Chondrocyte (in vitro differentiated cells): ENCODE data around the gene EYS. TPM values are rescaled to one million over a fixed set of nuclear protein-coding genes. Genes with fewer than 3 reads are reported as not detected.

Experiments used
- DNase-seq: peaks from one replicate; pipeline ENCODE4 v3.0.0; 2021; ENCODE audit warnings: mixed read lengths, low spot score
- H3K27ac Mint-ChIP-seq: one replicate; pipeline ENCODE4 v1.8.0; 2021; ENCODE audit warnings: mild to moderate bottlenecking, moderate library complexity, mixed read lengths; ENCODE audit not compliant: unreplicated experiment
- H3K27me3 Mint-ChIP-seq: 2 replicates; pipeline ENCODE4 v1.8.0; 2021; ENCODE audit warnings: low read depth, mixed read lengths
- H3K36me3 Mint-ChIP-seq: 2 replicates; pipeline ENCODE4 v1.8.0; 2021; ENCODE audit warnings: low read depth, mixed read lengths
- H3K4me1 Mint-ChIP-seq: 2 replicates; pipeline ENCODE4 v1.8.0; 2021; ENCODE audit warnings: low read depth, mild to moderate bottlenecking, mixed read lengths
- H3K4me3 Mint-ChIP-seq: one replicate; pipeline ENCODE4 v1.8.0; 2021; ENCODE audit warnings: mild to moderate bottlenecking, moderate library complexity, mixed read lengths; ENCODE audit not compliant: unreplicated experiment
- H3K9me3 Mint-ChIP-seq: 2 replicates; pipeline ENCODE4 v1.8.0; 2021; ENCODE audit warnings: low read depth, mixed read lengths
- CTCF ChIP-seq: fragments of 200-600 bp; sonication (generic); IDR thresholded peaks from 2 replicates; pipeline ENCODE4 v1.5.0; 2021; ENCODE audit warnings: antibody characterized with exemption, mild to moderate bottlenecking, moderate library complexity
- total RNA-seq: library from RNA; stranded (reverse); gene quantifications from 3 replicates; pipeline ENCODE4 v1.2.1, GENCODE V29; 2021

Gene EYS
- total RNA-seq, 1 donor from 2014 or later: not detected

- TF ChIP-seq CTCF: no peak
- H3K4me3 Mint-ChIP-seq: no peak overlapping the region
- H3K9me3 Mint-ChIP-seq: no peaks in the 10 kb centered on the region
- no peak overlapping the region for H3K27ac Mint-ChIP-seq
- DNase-seq: no peak
- no peaks in the 10 kb centered on the region for H3K4me1 Mint-ChIP-seq
- H3K36me3 Mint-ChIP-seq: peaks cover 38% of the 10 kb centered on the region
- no peaks in the 10 kb centered on the region for H3K27me3 Mint-ChIP-seq
Observed at GRCh38 chr6:63705707-63706106, 2001.3 kb downstream of the EYS start.

- Mint-ChIP-seq H3K4me1 (no peaks in the 10 kb centered on the region), H3K27me3 (no peaks in the 10 kb centered on the region), H3K36me3 (peaks cover 9% of the 10 kb centered on the region), H3K27ac (no peak overlapping the region), H3K9me3 (no peaks in the 10 kb centered on the region), H3K4me3 (no peak overlapping the region)
- no peak for TF ChIP-seq CTCF
- no peak for DNase-seq
Observed at GRCh38 chr6:63690221-63690620, 2016.8 kb downstream of the EYS start.

- peak; percentile 65 for TF ChIP-seq CTCF
- H3K9me3 Mint-ChIP-seq: no peaks in the 10 kb centered on the region
- H3K4me1 Mint-ChIP-seq: no peaks in the 10 kb centered on the region
- peaks cover 7% of the 10 kb centered on the region for H3K36me3 Mint-ChIP-seq
- DNase-seq: no peak
- no peaks in the 10 kb centered on the region for H3K27me3 Mint-ChIP-seq
- no peak overlapping the region for H3K27ac Mint-ChIP-seq
- no peak overlapping the region for H3K4me3 Mint-ChIP-seq
Observed at GRCh38 chr6:63689421-63689820, 2017.6 kb downstream of the EYS start.

GRCh38 chr6:63685446-63686379, 2021.3 kb downstream of the EYS start:
- Mint-ChIP-seq H3K27me3 (no peaks in the 10 kb centered on the region), H3K27ac (no peak overlapping the region)
- no peak for TF ChIP-seq CTCF

GRCh38 chr6:63683071-63683603, 2023.9 kb downstream of the EYS start:
- H3K36me3 Mint-ChIP-seq: peaks cover 26% of the 10 kb centered on the region
- H3K27ac Mint-ChIP-seq: no peak overlapping the region
- H3K4me3 Mint-ChIP-seq: no peak overlapping the region

More at GRCh38 chr6:63685446-63686379, 2021.3 kb downstream of the EYS start:
- no peak overlapping the region for H3K4me3 Mint-ChIP-seq
- H3K9me3 Mint-ChIP-seq: no peaks in the 10 kb centered on the region
- no peak for DNase-seq
- peaks cover 19% of the 10 kb centered on the region for H3K36me3 Mint-ChIP-seq
- no peaks in the 10 kb centered on the region for H3K4me1 Mint-ChIP-seq

More at GRCh38 chr6:63683071-63683603, 2023.9 kb downstream of the EYS start:
- no peak for DNase-seq
- H3K4me1 Mint-ChIP-seq: no peaks in the 10 kb centered on the region
- H3K27me3 Mint-ChIP-seq: no peaks in the 10 kb centered on the region
- H3K9me3 Mint-ChIP-seq: no peaks in the 10 kb centered on the region
- TF ChIP-seq CTCF: no peak
